GM21825 (cell line): ENCODE measurements around the gene KRTAP13-1.

Source experiments
- ATAC-seq: cut with Tn5 transposase; IDR thresholded peaks from one replicate; pipeline ENCODE4 v1.9.1; 2021; ENCODE audit warnings: mild to moderate bottlenecking, moderate library complexity; ENCODE audit not compliant: unreplicated experiment

Gene KRTAP13-1

DNA sequence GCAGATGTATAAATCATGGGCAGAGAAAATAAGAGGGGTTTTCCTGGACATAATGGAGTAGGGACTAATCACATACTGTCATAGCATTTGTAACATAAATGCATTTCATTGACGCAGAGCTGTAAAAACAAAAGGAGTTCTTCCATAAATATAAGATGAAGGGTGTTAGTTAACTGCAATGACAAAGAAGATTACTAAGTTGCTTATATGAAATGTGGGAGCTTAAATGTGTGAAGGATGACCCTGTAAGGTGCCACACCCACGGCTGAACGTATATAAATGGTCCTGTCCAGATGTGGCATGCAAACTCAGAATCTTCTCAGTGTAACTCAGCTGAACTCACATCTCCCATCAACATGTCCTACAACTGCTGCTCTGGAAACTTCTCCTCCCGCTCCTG is at the start of gene KRTAP13-1:
Gene KRTAP13-1 (plus strand): TSS at position 301 of the 400 bp plus-strand sequence. CDS start 56 bp downstream, at position 357.
- no peak for ATAC-seq

DNA sequence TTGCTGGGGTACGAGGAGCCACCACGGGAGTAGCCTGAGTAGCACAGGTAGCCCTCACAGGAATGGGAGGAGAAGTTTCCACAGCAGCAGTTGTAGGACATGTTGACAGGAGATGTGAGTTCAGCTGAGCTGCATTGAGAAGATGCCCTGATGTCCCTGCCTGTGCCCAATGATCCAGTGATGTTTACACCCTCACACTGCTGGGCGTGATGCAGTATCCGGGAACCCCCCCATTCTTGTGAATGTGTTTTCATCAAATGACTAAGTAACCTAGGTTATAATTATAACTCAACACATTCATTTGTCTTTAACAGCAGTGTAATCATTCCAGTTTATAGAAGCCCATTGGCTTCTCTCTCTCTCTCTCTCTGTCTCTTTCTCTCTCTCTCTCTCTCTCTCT is 47.3 kb upstream of the KRTAP13-1 start, which contains the start of gene KRTAP23-1:
Gene KRTAP23-1 (minus strand): TSS at position 101 of the 400 bp plus-strand sequence. CDS start 0 bp downstream, at position 101.
- ATAC-seq, result no peak

DNA sequence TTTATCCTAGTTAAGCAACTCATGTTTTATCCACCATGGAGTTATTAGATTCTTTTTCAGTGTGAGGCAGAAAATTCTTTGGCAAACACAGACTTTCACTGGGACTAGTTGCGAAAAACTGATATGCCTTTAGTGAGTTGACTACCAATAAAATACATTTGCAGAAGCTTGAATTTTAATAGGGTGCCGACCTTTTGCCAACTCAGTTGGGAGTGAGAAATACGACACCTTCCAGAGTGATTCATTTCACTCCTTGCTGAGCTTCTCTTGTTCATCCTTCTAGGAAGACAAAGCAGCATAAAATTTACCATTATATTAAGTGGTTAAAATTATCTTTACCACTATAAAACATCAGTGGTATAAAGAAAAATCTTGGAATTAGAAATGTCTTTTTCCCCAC is 46.3 kb upstream of the KRTAP13-1 start:
- ATAC-seq, result no peak

- ATAC-seq, result no peak
Observed at GRCh38 chr21:30351534-30351933, 44.3 kb upstream of the KRTAP13-1 start.

DNA sequence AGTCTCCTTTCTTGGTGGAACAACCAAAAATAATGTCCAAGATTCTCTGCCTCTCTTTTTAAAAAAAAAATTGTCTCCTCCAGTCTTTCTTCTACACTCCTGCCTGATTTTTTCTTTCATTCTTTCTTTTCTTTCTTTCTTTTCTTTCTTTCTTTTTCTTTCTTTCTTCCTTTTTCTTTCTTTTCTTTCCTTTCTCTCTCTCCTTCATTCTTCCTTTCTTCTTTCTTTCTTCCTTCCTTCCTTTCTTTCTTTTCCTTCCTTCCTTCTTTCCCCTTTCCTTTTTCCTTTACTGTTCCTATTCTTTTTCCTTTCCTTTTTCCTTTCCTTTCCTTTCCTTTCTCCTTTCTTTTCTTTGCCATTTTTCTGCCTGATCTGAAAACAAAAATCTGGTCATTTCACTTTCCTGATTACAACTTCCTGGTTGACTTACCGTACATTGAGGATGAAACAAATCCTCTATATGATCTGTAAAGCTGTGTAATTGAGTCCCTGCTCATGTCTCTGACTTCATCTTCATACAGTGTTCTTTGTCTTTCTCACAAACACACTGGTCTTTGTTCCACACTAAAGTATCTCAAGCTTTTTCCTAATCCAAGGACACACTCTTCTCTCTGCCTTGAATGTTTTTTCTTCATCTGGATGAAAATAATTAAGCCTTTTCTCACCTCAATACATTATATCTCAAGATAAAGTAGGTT is 41.4 kb upstream of the KRTAP13-1 start:
- ATAC-seq, result no peak

DNA sequence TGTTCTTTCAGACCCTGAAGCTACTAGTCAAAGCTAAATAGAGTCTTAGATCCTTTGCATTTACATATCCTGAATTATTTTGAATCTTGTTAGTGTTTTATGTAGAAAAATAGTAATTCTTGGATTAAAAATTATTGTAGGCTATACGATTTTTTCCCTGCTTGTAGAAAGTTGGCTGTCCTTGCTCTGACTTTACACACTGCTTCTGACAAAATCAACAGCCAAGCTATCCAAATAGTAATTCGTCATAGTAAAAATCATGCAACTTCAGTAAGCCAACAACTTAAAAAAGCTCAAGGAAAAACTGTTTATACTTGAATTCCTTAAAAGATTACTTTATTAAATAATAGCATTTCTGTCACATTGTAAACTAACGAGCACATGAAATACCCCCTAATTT is 39.9 kb upstream of the KRTAP13-1 start:
- ATAC-seq, result no peak

DNA sequence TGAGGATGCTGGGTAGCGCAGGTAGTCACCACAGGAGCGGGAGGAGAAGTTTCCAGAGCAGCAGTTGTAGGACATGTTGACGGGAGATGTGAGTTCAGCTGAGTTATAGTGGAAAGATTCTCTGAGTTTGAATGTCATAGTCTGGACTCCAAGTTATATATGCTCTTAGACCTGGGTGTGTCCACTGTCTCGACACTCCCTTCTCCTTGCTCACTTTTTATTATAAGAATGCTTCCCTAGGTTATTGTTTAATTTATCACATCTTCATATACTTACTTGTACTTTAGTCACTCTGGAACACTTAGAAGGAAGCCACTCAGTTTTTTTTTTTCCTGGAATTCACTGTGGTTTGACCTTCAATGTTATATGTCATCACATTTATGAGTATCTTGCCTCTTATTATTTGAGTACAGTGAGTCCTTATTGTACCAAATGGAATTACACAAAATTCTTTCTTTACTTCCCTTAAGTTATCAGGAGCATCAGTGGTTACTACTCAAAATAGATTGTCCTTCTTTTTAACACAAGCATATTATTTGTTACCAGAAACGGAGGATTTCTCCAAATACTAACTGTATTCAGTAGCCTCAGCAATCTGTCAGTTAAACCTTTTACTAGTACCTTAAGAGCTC is 23.6 kb upstream of the KRTAP13-1 start, which contains the start of gene KRTAP13-2:
Gene KRTAP13-2 (minus strand): TSS at position 133 of the 632 bp plus-strand sequence. CDS start 58 bp downstream, at position 75.
- no peak for ATAC-seq

DNA sequence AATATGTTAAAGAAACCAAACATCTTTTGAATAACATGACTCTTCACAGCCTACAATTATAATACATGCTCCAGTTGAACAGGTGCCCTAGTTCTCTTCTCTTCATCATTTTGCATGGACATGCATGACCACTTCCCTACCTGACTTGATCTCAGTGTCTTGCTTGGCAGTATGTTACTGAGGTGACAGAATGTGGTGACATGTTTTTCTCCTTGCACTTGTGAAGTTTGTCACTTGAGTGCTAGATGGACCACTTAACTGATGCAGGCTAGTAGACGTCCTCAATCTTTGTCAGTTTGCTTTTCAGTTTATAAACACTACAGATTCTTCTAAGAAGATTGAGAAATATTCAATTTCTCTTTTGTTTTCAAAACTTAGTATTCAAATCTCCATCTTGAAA is 13.6 kb upstream of the KRTAP13-1 start:
- ATAC-seq, result no peak

GRCh38 chr21:30391492-30392025 is 4.3 kb upstream of the KRTAP13-1 start:
- ATAC-seq, result no peak

GRCh38 chr21:30408782-30409494 is 13.1 kb downstream of the KRTAP13-1 start:
- ATAC-seq, result no peak

DNA sequence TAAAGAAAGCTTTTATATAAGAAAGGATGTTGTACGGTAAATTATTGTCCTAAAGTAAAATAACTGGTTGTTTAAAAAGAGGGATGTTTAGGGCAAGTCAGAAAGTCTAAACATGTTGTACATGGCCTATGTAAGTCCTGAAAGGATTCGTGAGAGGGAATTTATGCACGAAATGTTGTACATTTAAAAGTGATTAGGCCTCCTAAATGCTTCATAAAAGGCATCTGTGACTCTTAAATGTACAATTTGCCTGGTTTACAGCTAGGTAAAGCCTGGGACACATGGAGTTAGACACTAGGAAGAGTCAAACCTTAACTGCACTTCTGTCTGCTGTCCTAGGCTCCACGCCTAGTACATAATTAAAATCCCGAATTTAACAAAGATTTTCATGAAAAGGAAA is 20.2 kb downstream of the KRTAP13-1 start:
- ATAC-seq, result no peak

- no peak for ATAC-seq
Observed at GRCh38 chr21:30425826-30426225, 30.0 kb downstream of the KRTAP13-1 start, which contains the start of gene KRTAP13-3. TSS of gene KRTAP13-3 (minus strand) at chr21:30425926. CDS start at chr21:30425912, 14 bp downstream.

GRCh38 chr21:30426731-30427130 is 30.9 kb downstream of the KRTAP13-1 start:
- ATAC-seq, result no peak

DNA sequence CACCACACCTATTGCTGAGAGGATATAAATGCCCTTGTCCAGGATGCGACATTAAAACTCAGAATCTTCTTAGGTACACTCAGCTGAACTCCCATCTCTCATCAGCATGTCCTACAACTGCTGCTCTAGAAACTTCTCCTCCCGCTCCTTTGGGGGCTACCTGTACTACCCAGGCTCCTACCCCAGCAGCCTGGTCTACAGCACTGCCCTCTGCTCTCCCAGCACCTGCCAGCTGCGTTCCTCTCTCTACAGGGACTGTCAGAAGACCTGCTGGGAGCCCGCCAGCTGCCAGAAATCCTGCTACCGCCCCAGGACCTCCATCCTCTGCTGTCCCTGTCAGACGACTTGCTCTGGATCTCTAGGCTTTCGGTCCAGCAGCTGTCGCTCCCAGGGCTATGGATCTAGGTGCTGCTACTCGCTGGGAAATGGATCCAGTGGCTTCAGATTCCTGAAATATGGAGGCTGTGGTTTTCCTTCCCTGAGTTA is 34.4 kb downstream of the KRTAP13-1 start, which contains the start of gene KRTAP13-4:
Gene KRTAP13-4 (plus strand): TSS at position 51 of the 486 bp plus-strand sequence. CDS start 56 bp downstream, at position 107.
- no peak for ATAC-seq

DNA sequence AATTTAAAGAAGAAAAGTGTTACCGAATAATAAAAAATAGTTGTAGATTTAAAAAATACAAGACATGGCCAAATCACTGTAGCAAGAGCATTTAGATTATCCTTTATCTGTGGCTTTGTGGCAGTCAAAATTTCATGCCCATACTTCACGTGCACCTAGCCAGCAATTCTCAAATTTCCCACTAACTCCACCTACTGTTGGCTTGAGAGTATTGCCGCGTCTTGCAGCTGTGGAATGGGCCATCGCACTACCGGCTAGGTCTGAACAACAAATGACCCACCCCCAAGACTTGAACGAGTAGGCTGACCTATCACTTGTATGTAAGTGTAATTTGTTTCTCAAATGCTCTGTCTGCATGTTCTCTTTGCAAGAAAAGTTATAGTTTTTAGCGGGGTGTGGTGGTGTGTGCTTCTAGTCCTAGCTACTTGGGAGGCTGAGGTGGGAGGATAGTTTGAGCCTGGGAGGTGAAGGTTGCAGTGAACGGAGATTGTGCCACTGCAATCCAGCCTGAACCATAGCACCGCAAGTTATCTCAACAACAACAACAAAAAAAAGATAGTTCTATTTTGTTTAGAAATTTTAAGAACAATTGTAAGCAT is 38.3 kb downstream of the KRTAP13-1 start:
- ATAC-seq, result no peak

- ATAC-seq, result no peak
Observed at GRCh38 chr21:30437010-30437565, 41.3 kb downstream of the KRTAP13-1 start.

GRCh38 chr21:30439975-30440374 is 44.1 kb downstream of the KRTAP13-1 start, which contains the start of gene KRTAP15-1:
TSS of gene KRTAP15-1 (plus strand) at chr21:30440275. CDS start at chr21:30440328, 53 bp downstream.
- no peak for ATAC-seq

GRCh38 chr21:30443226-30443625 is 47.4 kb downstream of the KRTAP13-1 start:
- no peak for ATAC-seq

GRCh38 chr21:30444204-30444603 is 48.4 kb downstream of the KRTAP13-1 start:
- no peak for ATAC-seq
